GM10248 (cell line): ENCODE results near the gene NKIRAS1.

ENCODE experiments used
- CTCF ChIA-PET: fragments of 300-600 bp; sonication (Branson Sonifier 250); formaldehyde crosslinking; extraction: SDS; loops from one replicate; lab custom pipeline; 2021; ENCODE audit warnings: antibody characterized with exemption; lab: Yijun Ruan, JAX
- POLR2A ChIA-PET: fragments of 350-650 bp; sonication (Branson Sonifier 250); formaldehyde crosslinking; extraction: SDS; loops from one replicate; lab custom pipeline; 2020; ENCODE audit warnings: antibody characterized with exemption; lab: Yijun Ruan, JAX
- DNase-seq: peaks from one replicate; pipeline ENCODE4 v3.0.0; 2012; ENCODE audit errors: extremely low spot score
- TF ChIP-seq, protein P1 (sequence below): IDR thresholded peaks from 2 replicates; pipeline ENCODE4 v1.5.1; 2012; ENCODE audit warnings: mild to moderate bottlenecking, low read depth; ENCODE audit errors: extremely low read depth, missing control alignments, control extremely low read depth

The NKIRAS1 gene

DNA sequence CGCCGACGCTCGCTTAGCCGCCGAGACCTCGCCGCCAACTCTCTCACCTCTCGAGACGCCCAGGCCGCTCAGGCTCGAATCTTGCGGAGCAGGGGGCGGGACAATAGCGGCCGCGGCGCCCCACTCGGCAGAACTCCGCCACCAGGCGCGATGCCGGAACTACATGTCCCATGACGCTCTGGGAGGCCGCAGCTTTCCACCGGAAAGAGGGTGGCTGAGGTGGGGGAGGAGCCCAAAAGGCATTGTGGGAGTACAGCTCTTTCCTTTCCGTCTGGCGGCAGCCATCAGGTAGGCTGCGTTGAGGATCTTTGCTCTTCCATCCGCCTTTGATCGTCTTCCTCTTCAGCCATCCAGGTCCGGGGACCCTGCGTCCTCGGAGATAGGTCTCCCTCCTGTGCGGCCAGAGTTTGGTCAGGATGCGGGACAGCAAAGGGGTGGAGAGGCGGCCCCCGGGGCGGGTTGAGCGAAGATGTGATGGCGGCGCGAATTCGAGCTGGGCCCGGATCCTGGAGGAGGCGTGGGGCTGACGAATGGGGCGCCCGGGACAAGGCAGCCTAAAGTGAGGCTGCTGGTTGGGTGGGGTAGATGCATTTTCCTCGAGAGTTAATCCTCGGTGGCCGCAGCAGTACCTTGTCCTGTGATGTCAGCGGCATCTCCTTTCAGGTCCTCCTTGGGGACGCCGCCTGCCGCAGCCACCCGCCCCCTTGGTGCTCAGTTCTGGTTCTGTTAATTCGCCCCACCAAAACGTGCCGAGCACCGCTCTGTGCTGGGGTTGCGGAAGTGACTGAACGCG is at the start of gene NKIRAS1, which contains the start of gene RPL15:
Gene NKIRAS1 (minus strand): TSS at position 105 of the 793 bp plus-strand sequence. CDS start 6,086 bp downstream, outside the sequence.
Gene RPL15 (plus strand): TSS at position 247 of the 793 bp plus-strand sequence. CDS start 728 bp downstream, outside the sequence.
- ChIA-PET CTCF (interaction anchor here (0.7 to 1.6 kb wide), 5 partner anchors 10 to 29 kb away, joined by 3 to 4 read pairs (median 3); no protein-coding TSS in a partner anchor), POLR2A (interaction anchor here (0.6 to 1.6 kb wide), 28 partner anchors 9 to 754 kb away, joined by 3 to 11 read pairs (median 4); no protein-coding TSS in a partner anchor)
- TF ChIP-seq, protein P1, sequence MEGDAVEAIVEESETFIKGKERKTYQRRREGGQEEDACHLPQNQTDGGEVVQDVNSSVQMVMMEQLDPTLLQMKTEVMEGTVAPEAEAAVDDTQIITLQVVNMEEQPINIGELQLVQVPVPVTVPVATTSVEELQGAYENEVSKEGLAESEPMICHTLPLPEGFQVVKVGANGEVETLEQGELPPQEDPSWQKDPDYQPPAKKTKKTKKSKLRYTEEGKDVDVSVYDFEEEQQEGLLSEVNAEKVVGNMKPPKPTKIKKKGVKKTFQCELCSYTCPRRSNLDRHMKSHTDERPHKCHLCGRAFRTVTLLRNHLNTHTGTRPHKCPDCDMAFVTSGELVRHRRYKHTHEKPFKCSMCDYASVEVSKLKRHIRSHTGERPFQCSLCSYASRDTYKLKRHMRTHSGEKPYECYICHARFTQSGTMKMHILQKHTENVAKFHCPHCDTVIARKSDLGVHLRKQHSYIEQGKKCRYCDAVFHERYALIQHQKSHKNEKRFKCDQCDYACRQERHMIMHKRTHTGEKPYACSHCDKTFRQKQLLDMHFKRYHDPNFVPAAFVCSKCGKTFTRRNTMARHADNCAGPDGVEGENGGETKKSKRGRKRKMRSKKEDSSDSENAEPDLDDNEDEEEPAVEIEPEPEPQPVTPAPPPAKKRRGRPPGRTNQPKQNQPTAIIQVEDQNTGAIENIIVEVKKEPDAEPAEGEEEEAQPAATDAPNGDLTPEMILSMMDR = peak; percentile 20
- DNase-seq = peak; percentile 97

GRCh38 chr3:23966328-23966727 is 49.5 kb upstream of the NKIRAS1 start:
- CTCF ChIA-PET = interaction anchor here (1.4 to 1.7 kb wide), 2 partner anchors 16 to 33 kb away, joined by 3 read pairs; no protein-coding TSS in a partner anchor
- DNase-seq = no peak

DNA sequence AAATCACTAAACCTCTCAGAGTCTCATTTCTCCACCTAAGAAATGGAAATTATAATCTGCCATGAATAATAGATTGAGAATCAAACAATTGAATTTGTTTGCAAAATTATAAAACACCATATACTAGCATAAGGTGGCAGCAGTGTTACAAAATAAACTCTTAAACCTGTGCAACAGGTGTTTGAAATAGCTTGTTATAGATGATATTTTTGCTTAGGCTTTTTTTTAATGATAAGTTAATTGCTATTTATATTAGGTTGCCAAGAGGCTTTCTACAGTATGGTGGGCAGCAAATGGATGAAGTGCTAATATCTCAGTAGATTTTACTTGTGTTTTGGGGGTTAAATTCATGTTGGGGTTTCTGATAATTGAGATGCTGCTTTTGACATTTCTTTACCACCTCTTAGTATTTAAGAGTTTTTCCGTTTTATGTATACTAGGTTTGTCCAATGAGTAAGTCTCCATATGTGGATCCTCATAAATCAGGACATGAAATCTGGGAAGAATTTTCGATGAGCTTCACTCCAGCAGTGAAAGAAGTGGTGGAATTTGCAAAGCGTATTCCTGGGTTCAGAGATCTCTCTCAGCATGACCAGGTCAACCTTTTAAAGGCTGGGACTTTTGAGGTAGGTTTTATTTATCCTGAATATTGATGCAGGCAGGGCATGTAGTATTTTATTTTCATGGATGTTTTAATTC is 47.9 kb upstream of the NKIRAS1 start:
- DNase-seq = no peak
- TF ChIP-seq, protein P1 = no peak
- POLR2A ChIA-PET = no interaction called here
- CTCF ChIA-PET = interaction anchor here (1.0 to 1.4 kb wide), 5 partner anchors 9 to 77 kb away, joined by 3 to 4 read pairs (median 3); no protein-coding TSS in a partner anchor

More at GRCh38 chr3:23966328-23966727, 49.5 kb upstream of the NKIRAS1 start:
- TF ChIP-seq, protein P1 = no peak
- POLR2A ChIA-PET = no interaction called here

DNA sequence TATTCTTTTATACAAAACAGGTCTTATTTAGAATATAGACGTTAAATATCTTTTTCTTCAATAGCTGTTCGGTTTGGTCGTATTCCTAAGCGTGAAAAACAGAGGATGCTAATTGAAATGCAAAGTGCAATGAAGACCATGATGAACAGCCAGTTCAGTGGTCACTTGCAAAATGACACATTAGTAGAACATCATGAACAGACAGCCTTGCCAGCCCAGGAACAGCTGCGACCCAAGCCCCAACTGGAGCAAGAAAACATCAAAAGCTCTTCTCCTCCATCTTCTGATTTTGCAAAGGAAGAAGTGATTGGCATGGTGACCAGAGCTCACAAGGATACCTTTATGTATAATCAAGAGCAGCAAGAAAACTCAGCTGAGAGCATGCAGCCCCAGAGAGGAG is 45.1 kb upstream of the NKIRAS1 start:
- DNase-seq = no peak
- TF ChIP-seq, protein P1 = no peak
- CTCF ChIA-PET = interaction anchor here (0.9 to 1.5 kb wide), 4 partner anchors 10 to 27 kb away, joined by 3 to 6 read pairs (median 4); no protein-coding TSS in a partner anchor
- POLR2A ChIA-PET = no interaction called here

DNA sequence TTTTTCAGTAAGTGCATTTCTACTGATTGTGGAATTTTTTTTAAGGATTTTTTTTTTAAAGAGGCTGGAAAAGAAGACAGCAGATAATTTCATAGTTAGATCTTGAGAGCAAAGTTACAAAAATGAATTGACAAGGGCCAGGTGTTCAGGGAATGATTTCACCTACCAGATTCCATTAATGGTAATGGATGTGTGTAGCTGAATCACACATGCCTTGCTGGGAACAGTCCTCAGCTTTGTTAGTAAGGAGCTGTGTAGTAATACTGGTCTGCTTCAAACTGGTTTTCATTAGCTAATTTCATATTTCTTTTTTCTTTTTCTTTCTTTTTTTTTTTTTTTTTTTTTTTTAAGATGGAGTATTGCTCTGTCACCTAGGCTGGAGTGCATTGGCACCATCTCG is 44.3 kb upstream of the NKIRAS1 start:
- CTCF ChIA-PET = no interaction called here
- POLR2A ChIA-PET = interaction anchor here (0.6 kb wide), 2 partner anchors 101 to 1024 kb away, joined by 3 to 7 read pairs; no protein-coding TSS in a partner anchor
- TF ChIP-seq, protein P1 = no peak
- no peak for DNase-seq

GRCh38 chr3:23960649-23961048 is 43.9 kb upstream of the NKIRAS1 start:
- ChIA-PET CTCF (no interaction called here), POLR2A (interaction anchor here (0.6 kb wide), 2 partner anchors 101 to 1024 kb away, joined by 3 to 7 read pairs; no protein-coding TSS in a partner anchor)
- DNase-seq = no peak
- TF ChIP-seq, protein P1 = no peak
